Left renal cortex interstitium (tissue), 4 donors: ENCODE data around the gene MRPS31. TPM values are rescaled to one million over a fixed set of nuclear protein-coding genes. Genes with fewer than 3 reads are reported as not detected.
"Not testable (repeated sequence)": the region's sequence is repeated elsewhere in the genome, so short reads cannot be mapped to it uniquely, and the experiment has no call there.

Experiments
- DNase-seq, 4 donors: peaks; one replicate each; pipeline ENCODE4 v3.0.0-alpha.2; 2013; ENCODE audit warnings: low read depth in 4 of 4, low spot score in 2 of 4, missing footprints in 1 of 4
- polyA plus RNA-seq, 4 donors: library from polyadenylated mRNA; unstranded; fragments of 120-200 nt; gene quantifications; one replicate each; pipeline ENCODE4 v1.2.1, GENCODE V29; 2013; ENCODE audit not compliant: insufficient read length in 4 of 4

The MRPS31 gene
- polyA plus RNA-seq, 4 donors, result 39.6 to 59.6 (median 48.0) TPM

DNA sequence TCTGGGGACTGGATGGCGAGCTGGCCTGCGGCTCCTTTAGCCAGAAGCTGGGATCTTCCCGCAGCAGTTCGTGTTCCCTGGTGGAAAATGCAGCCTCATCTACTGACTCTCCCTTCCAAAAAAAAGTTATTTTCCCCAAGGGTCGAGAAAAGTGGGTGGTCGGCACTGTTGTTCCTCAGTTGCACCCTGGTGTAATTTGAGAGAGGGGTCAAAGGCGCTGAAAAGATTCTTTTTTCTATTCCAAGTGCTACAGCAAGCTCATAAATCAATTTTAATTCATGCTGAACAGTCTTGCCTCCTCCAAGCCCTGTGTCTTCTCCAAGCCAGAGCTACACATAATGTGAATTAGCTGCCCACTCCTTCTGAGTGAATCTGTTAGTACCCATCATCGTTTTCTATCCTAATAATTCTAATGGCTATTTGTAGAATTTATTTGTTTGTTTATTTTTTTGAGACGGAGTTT lies 19.2 kb upstream of the MRPS31 start:
- peak in 2 of 4 donors; percentile 30 to 56 for DNase-seq

DNA sequence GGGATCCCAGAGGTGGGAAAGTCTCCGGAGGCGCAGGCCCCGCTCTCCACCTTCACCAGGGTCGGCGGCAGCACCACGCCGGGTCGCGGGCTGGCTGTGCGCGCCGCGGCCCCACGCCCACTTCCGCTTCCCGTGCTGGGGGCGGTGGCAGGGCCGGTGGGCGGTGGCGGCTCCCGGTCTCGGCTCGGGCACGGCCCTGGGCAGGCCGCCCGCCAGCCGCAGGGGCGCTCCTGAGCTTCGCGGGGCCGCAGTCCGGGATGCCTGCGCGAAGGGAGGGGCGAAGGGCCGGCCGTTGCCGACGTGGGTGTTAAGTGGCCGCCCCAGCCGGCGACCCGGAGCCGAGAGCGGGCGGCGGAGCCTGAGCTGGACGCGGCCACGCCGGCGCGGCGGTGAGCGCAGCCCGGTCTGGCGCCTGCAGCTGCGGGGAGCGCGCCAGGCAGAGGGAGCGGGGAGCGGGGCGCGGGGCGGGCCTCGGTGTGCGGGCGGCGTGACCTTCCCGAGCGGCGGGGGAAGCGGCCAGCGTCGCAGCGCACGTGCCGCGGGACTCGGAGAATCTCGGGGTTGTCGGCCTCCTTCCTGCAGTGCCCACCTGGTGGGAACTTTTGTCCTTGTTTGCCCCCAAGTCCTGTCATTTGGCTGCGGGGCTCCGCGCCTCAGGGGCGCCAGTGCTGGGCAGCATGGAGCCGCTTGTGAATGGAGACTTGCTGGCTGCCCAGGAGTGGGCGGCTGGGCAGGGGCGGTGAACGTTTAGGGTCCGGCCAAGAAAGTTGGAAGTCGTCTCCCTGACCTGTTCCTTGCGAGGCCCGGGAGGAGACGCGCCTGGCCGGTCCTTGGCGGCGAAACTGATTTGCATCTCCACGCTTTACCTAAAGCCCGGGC lies 18.5 kb upstream of the MRPS31 start, which contains the start of gene SLC25A15:
TSS of gene SLC25A15 (plus strand) at position 337 of the 879 bp plus-strand sequence. CDS start 3,616 bp downstream, outside the sequence.
- DNase-seq, result peak in 3 of 4 donors; percentile 50 to 64 (median 52)

DNA sequence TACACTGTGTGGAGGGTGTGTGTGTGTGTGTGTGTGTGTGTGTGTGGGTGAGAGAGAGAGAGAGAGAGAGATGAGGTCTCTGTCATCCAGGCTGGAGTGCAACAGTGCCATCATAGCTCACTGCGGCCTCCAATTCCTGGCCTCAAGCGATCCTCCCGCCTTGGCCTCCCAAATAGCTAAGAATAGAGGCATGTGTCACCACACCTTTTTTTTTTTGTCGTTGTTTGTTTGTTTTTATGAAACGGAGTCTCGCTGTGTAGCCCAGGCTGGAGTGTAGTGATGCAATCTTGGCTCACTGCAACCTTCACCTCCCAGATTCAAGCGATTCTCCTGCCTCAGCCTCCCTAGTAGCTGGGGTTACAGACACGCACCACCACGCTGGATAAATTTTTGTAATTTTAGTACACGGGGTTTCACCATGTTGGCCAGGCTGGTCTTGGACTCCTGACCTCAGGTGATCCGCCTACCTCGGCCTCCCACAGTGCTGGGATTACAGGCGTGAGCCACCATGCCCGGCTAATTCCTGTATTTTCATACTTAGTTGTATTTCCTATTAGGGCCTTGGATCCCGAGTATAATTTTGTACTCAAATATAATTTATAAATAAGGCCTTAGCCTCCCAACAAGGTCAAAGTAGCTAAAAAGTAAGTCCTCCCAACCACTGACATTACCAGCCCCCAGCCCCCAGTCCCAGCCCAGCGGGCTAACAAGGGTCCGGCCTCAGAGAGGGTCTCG lies 17.7 kb upstream of the MRPS31 start:
- not testable (repeated sequence) for DNase-seq

DNA sequence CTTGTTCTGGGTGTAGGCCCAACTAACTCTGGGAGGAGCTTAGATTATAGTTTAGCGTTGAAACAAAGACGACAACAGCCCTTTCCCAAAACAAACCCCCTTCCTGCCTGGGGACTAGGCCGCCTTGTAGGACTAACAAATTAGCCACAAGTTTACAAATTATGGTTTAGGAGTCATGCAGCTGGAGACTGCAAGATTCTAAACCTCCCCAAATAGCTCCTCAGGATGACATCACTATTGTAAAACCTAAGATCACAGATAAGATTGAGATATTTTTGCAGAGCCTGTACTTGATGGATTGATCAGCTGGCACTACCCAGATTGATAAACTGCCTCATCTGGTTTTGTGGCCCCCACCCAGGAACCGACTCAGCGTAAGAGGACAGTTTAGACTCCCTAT lies 16.1 kb upstream of the MRPS31 start:
- DNase-seq, result no peak

DNA sequence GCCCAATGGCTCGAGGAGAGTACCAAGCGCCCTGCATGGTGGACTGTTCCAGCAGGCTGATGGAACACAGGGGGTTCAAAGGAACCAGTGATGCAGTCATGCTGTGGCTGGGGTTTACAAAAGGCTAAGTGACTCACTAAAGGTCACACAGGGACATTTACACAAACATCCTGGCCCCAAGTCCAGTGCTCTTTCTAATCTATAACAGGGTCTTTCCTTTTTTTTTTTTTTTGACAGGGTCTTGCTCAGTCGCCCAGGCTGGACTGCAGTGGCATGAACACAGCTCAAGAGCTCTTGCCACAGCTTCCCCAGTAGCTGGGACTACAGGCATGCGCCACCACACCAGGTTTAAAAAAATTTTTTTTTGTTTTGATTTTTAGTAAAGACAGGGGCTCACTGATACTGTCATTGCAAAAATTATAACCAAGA lies 15.6 kb upstream of the MRPS31 start:
- DNase-seq, result no peak

DNA sequence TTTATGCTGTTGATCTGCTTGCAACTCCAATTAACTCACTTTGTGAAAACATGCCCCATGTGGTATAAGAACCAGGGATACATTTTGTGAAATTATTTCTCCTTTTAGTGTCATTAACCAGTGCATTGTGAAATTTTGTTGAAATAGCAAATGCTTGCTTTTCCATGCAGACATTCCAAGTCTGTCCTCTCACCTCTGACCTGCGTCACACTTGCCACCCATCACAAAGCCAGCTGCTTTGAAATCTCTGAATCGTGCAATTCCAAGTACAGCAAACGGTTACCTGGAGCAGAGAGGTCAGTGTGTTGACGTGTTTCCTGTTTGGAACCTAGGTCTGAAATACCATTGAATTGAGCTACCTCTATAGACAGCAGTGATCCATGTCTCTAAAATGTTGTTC lies 13.6 kb upstream of the MRPS31 start:
- no peak for DNase-seq

DNA sequence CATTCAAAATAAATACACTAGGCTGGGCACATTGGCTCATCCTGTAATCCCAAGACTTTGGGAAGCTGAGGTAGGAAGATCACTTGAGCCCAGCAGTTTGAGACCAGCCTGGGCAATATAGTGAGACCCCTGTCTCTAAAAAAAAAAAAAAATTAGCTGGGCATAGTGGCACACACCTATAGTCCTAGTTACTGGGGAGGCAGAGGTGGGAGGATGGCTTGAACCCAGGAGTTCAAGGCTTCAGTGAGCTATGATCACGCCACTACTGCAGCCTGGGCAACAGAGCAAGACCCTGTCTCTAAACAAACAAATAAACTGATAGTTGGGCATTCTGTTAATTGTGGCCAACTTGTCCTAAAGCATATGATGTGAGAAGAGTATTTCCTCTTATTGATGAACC lies 12.0 kb upstream of the MRPS31 start:
- DNase-seq, result not testable (repeated sequence)

DNA sequence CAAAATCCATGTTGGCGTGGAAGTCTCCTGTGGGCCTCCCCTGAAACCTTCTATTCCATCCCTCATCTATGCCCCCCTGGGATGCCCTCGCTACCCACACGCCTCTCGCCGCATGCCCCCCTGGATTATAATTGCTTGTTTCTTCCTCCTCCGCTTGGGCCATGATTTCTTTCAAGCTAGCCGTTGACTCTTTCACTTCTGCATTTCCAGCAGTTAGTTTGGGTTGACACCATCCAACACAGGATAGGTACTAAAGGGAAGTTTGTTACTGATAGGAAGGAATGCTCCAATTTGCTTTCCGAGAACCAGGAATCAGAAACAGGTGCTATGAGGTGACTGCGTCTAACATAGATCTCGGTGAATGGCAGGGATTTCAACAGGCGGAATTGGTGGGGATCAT lies 10.7 kb upstream of the MRPS31 start:
- no peak for DNase-seq

DNA sequence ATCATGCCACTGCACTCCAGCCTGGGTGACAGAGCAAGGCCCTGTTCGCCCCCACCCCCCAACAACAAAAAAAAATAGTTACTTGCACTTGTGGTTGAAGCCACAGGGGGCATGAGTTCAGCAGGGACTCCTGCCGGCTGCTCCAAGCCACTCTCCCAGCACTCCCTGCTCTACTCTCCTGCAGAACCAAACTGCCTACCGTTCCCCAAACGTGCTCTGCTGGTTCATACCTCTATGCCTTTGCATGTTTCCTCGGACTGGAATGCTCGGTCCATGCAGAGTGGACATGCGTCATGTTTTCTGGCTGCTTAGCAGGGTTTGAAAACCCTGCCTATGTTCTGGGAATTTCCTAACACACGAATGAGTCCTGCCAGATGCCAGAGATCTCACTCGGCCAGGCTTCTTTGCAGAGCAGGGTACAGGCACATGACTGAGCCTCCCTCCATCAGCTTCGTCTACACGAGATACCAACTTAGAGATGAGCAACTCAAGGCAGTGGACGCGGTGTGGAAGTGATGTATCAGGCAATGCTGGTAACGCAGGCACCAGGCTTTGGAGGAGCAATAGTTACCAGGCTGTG lies 9.9 kb upstream of the MRPS31 start:
- no peak for DNase-seq

DNA sequence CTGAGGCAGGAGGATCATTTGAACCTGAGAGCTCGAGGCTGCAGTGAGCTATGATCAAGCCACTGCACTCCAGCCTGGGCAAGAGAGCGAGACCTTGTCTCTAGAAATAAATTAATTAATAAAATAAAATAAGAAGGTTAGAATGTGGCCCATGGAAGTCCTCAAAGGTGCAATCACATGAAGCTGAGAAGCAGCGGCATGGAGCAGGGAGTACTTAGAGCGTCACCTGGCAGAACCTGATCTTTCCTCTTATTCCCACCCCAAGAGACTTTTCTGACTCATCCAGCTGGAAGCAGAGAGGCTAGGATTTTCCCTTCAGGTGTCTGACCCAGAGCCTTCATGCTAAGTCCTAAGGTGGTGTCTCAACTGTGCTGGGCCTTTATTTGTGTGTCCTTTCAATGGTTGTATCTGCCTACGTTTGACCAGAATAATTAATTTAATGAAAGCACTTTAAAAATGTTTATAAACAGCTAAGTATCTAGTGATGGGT lies 8.9 kb upstream of the MRPS31 start:
- DNase-seq, result no peak

DNA sequence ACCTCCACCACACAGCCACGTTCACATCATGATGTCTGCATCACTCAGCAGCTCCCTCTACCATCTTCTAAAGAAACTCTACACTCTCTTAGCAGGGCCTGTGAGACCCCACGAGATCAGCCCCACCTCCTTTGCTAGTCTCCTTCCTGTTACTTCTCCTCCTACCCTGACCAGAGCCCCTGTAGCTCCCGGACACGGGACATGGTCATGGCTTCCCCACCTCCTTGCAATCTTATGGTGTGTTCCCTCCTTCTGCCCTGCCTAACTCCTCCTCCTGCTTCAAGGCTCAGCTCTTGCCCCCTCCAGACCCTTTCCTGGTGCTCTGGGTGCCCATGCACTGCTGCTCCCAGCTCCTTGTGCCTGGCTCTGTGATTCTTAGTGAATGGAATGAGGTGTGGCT lies 8.1 kb upstream of the MRPS31 start:
- DNase-seq, result no peak

DNA sequence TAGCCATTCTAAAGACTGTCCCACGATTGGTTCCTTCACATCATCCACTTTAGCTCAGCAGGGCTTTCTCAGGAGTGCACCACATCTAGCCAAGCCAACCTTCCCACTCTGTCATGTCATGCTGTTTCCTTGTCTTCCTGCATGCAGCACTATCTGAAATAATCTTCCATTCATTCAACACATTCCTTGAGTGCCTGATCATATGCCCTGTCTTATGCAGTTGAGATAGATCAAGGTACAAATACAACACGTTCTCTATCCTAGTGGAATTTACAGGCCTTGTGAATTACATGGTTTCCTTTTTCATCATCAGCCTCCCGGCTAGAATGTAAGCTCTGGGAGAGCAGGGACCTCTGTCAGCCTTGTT lies 6.8 kb upstream of the MRPS31 start:
- DNase-seq, result no peak

DNA sequence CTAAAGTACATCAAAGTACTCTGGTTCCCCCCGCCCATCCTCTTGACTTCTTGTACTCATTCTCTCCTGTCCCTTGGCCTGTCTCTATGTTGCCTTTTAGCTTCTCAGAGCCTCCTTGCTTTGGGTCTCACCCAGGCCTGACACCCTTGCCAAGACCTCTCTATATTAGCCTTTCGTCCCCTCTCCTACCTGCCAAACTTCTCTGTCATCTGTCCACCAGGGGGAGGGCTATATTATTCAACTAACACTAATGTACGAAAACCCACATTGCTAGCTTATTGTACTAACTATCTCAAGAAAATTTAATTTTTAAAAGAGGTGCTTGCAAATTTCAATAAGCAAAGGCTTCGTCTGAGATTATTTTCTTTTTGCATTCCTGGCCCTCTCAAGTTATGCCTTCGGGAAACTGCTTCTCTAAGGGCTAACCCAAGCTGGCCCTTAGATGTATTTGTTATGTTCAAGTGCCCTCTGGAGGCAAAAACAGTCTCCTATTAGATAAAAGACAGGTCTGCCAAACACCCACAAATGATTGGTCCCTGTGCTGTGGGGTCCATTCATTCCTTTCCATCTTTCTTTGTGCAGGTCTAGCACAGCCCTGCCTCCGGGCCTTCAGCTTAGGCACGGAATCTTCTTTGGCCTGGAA lies 6.3 kb upstream of the MRPS31 start:
- peak in 3 of 4 donors; percentile 20 to 57 (median 23) for DNase-seq

DNA sequence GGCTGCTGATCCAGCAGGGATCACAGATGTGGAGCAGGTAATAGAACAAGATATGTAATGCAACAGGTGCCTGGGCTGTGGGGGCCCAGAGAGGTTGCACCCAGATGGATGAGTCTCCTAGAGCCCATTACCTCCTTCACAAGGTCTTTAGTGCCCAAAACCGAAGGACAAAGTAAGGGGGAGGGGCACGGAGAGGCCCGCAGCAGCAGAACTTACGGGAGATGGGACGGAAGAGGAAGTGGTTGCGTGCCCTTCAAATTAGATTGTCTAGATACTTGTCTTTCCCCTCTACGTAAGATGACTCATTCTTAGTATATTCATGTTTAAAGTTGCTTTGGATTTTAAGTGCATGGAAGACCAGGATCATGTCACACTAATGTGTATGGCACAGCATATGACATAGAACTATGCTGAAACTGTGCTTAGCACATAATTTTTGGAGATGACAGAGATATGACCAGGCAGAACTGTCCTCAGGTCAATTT lies 5.7 kb upstream of the MRPS31 start:
- no peak for DNase-seq

DNA sequence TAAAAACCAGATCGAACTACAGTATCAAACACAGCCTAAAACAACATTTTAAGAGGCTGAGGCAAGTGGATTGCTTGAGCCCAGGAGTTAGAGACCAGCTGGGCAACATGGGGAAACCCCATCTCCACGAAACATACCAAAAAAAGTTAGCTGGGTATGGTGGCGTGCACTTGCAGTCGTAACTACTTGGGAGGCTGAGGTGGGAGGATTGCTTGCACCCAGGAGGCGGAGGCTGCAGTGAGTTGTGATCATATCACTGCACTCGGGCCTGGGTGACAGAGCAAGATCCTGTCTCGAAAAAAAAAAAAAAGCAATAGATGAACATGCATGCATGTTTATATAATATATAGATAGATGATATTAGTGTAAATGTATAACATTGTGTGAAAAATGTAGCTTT lies 5.2 kb upstream of the MRPS31 start:
- no peak for DNase-seq

DNA sequence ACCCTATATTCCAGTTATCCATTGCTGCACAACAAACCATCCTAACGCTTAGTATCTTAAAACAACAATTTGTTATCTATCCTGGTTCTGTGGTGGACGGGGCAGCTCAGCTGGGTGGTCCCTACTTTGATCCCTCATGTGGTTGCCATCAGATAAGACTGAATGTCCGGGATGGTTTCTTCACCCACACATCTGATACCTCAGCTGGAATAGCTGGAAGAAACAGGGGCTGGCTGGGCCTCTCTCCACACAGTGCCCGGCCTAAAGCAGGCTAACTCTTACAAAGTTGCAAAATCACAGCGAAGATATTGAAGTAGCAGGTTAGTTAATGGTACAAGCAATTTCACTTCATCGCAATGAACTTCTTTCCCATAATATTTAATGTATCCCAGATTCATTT lies 3.7 kb upstream of the MRPS31 start:
- DNase-seq, result no peak

DNA sequence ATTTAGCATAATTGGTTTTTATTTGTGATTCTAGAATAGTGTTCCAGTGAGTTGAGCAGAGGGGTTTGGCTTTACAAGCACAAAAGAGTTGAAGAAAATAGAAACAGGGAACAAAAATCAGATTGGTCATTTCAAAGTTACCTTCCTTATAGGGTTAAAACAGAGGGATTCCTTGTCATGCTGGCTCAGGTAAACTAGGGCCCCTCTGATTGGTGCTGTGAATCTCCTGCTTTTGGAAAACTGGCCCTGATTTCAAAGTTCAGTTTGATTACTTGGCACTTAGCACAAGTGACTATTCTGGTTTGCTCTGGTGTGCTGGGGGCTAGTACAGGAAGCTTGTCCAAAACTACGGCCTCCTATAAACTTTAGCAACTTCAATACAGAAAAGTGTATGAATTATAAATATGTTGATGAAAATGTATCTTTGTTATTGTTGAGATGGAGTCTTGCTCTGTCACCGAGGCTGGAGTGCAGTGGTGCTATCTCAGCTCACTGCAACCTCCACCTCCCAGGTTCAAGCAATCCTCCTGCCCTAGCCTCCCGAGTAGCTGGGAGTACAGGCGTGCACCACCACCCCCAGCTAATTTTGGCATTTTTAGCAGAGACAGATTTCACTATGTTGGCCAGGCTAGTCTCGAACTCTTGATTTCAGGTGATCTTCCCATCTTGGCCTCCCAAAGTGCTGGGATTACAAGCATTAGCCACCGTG lies 1.9 kb upstream of the MRPS31 start:
- no peak for DNase-seq

DNA sequence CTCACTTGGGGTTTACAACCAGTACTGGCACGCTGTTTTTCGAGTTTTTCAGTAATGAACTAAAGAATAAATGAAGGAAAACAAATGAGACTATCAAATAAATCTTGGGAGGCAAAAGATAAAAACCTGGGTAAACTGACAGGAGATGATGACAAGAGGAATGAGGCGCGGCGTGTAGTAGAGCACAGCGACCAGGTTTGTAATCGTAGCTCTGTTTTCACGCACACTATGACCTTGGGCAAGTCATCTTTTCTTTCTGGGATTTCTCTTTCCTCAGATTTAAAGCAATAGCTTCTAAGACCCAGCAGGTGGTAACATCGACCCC lies 419 bp downstream of the MRPS31 start:
- no peak for DNase-seq

DNA sequence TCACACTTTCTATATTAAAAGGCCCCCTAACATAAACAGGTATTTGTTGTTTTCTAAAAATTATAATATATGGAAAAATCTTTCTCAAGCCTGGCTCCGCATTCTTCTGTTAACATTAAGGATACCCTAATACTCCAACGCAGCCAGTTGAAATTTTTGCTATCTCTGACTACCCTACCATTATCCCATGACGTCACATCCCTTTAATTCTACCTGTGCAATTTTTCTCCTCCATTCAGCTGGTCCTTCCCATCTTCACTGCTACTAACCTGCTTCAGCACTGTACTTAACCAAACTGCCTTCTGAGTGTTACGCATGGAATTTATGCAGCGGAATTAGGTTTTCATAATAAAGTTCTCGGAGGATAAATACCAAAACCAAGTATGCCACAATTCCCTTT lies 1.0 kb downstream of the MRPS31 start:
- no peak for DNase-seq

DNA sequence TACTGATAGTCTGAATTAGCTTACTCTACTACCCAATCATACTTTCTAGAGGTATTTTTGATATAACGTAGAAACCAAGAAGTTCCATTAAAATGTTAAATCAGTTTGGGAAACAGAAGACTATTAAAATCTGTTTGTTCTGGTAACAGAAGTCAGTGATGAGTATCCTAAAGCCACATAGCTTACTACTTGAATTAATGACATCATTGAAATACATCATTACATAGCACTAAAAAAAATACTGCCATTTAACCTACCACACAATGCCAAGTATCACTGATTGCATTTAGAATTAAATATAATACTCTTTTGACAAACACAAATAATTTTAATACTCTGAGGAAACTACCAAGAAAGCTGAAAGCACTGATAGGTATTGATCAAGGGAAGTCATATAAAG lies 5.4 kb downstream of the MRPS31 start:
- DNase-seq, result no peak
